HG02678 (cell line): ENCODE measurements around the gene ACOT11.
"Not testable (repeated sequence)": the region's sequence is repeated elsewhere in the genome, so short reads cannot be mapped to it uniquely, and the experiment has no call there.

ENCODE experiments used
- ATAC-seq: cut with Tn5 transposase; IDR thresholded peaks from one replicate; pipeline ENCODE4 v1.9.1; 2021; ENCODE audit warnings: mild to moderate bottlenecking, moderate library complexity; ENCODE audit not compliant: unreplicated experiment

The ACOT11 gene

DNA sequence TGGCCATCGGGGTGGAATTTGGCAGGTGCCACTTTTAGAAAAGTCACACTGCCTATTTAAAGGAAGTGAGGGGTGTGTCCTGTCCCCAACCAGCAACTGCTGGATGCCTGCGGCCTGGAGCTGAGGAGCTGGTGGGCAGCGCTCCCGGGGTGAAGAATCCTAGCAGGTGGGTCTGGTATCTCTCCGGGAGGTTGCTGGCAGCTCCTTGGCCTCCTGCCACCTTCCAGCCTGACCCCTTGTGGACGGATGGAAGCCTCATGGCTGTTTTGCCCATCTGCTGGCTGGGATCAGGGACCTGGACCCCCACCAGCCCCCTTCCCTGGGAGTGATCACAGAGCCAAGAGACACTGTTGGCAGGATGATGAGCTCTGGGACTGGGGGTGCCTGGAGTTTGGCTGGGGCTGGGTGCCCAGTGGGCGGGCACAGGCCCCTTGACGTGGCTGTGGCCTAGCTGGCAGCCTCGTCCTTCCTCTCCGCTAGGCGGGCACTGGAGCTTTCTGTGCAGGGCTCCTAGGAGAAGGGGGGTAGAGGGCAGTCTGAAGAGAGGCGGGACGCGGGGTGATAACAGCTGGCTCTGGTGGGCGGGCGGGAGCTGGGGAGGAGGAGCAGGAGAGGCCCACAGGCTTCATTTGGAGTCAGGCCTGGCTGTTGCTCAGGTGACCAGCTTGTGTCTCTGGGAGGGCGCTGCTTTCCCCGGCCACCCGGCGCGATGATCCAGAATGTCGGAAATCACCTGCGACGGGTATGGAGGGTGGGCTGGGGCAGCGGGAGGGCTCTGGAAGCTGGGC lies at the start of gene ACOT11:
TSS of gene ACOT11 (plus strand) at position 628 of the 788 bp plus-strand sequence. CDS start at position 710, 82 bp downstream.
- ATAC-seq = no peak

DNA sequence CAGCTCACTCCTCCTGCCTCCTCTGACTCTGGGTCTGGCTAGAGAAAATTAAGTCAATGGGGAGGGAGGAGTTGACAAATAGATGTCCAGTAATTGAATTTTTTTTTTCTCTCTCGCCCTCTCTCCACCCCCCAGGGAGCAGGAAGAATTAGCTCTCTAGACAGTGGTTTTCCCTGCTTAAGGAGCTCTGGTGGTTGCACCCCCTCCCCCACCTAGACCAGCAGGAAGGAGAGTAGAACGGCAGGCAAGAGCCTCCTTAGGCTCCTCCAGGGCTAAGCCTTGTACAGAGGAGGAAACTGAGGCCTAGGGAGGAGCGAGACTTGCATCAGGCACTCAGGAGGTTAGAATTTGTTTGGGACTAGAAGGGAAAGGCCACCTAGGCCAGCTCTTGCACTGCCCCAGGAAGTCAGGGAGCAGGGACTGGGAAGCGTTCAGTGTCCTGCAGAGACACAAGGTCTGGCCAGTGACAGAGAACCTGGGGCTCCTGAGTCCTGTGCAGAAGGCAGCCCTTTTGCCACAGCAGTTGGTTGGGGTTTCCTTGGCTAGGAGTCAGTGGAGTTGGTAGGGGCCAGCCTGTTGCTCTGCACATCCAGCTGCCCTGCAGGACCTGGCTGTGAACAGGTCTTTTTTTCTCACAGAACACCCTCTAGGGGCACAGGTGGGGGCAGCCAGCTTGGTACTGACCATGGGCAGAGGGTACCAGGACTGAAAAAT lies 49.5 kb upstream of the ACOT11 start:
- no peak for ATAC-seq

DNA sequence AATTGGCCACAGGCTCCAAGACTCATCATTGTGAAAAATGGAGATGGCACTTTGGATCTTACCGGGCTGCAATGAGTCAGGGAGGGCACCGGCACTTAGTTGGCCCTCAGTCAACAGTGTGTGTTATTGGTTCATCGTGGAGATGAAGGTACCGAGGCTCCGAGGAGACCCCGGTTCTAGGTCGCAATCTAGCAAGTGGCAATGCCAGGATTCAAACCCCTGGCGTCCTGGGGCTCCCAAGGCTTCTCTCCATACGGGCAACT lies 49.0 kb upstream of the ACOT11 start:
- ATAC-seq = no peak

DNA sequence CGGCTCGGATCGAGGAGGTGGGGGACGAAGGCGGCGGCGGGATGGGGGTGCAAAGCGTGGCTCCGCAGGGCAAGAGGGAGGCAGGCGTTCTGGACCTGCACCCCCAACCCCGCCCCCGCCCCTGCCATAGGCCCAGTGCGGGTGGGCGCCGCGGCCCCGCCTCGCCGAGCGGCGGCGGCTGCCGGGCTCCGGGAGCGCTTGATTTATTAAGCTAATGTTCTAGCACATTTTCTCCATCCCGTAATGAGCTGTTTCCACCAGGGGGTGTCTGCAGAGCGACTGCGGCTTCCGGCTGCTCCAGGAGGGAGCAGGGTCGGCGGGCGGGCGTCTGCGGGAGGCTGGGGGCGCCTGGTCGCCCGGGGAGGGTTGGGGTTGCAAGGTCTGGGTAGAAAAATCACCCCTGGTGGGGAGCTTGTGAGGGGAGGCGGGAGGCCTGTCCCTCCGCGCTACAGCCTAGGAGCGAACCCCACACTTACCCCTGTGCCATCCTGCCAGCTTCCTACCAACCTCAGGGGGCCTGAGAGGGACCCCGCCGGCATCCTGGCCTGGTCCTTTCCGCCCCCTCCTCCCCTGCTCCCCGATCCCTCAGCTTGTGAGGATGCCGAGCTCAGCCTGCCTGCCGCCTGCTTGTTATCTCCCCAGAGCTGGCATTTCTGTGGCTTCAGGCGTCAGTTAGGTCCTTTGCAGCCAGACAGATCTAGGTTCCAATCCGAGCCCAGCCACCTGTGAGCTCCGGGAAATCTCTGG lies 48.5 kb upstream of the ACOT11 start:
- ATAC-seq = no peak

DNA sequence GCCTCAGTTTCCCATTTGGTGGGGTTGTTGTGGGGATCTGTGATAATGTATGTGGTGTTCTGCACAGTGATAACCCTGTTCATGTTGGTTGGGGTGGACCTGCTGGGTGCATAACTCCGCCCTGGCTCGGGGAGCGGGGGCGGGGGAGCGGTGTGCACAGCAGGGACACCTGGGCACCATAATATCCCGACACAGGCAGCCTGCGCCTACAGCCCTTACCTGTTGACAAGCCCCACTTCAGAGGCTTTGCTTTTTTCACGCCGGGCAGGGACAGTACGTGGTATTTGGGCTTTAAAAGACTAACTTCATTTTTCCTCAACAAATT lies 48.0 kb upstream of the ACOT11 start:
- ATAC-seq = no peak

DNA sequence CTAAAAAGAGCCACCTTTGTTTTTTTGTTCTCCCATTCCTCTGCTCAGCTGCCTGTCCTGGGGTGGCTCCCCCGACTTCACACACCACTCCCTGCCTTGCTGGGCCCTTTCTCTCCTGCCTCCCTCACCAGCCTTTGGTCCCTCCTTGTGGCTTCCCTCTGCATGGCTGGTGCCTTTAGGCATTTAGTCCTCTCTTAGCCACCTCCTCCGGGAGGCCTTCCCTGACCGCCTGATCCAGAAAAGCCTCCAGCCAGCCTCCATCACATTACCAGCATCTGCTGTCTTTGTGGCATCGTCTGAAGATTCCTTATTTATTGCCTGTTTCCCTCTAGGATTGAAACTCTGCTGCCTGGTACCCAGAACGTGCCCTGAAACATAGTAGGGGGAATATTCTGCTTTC lies 46.2 kb upstream of the ACOT11 start:
- no peak for ATAC-seq

DNA sequence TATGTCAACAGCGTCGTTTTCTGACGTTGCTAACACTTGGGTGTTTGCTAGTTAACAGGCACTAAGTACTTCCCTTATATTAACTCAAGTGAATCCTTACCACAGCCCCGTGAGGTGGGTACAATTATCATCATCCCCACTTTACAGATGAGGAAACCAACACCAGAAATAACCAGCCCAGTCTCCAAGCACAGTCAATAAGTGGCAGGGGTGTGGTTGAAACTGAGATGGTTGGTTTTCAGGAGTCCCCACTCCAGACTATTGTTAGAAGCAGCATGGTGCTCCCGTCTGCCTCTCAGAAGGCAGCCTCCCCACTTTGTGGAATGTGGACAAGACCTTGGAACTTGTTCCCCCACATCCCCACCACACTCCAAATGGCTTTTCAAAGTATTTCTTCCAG lies 45.7 kb upstream of the ACOT11 start:
- ATAC-seq = no peak

DNA sequence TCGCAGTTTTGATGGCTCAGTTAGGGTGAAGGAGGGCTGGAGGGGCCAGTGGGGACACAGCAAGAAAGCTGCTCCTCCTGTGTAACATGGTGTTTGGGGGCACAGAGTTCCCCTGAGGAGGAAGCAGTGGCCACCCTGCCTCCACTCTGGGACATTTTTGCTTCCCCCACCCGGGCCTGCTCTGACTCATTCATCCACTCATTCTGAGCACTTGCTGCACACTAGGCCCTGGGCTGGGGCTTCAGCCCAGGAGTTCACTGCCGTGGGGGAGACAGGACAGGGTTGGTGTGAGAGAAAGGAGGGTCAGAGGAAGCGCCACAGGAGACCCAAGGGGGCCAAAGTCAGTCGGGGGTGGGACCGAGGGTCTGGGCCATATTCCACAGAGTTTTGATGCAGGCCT lies 41.4 kb upstream of the ACOT11 start:
- no peak for ATAC-seq

DNA sequence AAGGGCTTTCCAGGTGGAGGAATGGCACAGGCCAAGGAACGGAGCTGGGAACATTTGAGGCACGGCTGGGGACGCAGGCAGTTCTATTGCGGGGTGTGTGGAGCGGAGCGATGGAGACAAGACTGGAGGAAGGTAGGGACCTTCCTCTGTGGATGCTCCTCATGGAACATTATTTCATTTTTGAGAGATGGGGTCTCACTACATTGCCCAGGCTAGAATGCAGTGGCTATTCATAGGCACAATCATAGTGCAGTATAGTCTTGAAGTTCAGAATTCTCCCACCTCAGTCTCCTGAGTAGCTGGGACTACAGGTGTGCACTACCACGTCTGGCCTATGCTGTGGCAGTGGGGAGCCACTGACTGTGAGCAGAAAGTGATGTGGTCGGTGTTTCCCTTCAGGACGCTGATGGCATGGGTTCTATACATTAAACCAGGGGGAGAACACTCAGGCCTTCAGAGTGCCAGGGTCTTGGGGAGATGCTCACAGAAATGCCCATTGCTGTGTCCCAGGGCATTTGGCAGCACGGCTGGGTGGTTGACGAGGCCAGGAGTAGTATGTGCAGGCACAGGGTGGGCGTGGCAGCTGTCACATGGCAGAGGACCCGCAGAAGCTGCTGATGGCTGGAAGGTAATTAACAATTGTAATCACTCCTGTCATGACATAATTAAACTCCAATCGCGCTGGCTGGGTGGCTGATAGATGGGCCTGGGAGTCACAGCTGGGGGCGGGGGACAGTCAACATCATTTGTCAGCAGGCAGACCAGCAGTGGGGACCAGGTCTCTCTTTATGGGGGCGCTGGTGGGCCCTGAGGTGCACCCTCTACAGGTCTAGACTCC lies 40.8 kb upstream of the ACOT11 start:
- ATAC-seq = no peak

DNA sequence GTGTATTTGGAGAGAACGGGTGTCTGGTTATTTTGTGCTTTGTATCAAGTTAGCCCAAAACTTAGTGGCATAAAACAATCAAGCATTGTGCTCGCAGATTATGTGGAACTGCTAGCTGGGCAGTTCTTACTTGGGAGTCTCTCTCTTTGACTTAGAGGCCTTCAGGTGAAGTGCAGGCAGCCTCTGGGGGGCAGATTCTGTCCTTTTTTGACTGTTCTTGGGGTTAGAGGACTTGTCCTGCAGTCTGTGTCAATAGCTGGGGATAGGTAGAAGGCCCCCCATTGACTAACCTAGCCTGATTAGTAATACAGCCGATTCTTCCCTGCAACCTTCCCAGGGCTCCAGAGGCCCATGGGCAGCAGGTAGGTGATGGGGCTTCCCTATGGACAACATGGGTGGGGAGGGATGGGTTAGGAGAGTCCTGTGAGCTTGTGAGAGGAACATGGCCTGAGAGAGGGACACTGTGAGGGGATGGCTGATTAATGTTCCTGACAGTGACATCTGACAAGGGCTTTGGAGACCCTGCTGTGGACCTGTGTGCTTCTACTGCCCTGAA lies 37.2 kb upstream of the ACOT11 start:
- no peak for ATAC-seq

DNA sequence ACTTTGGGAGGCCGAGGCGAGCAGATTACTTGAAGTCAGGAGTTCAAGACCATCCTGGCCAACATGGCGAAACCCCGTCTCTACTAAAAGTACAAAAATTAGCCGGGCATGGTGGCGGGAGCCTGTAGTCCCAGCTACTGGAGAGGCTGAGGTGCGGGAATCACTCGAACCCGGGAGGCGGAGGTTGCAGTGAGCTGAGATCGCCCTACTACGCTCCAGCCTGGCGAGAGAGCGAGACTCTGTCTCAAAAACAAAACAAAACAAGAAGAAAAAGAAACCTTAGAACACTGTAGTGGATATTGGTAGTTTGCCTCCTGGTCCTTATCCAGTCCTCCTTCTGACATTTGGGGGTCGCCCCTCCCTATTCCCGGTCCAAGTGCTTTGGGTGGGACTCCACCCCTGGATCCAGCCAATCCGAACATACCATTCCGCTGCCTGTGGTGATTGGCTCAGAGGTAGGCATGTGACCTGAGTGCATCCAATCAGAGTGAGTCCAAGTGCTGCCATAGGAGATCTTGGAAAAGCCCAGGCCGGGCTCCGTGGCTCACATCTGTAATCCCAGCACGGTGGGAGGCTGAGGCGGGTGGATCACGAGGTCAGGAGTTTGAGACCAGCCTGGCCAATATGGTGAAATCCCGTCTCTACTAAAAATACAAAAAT lies 34.0 kb upstream of the ACOT11 start:
- not testable (repeated sequence) for ATAC-seq

DNA sequence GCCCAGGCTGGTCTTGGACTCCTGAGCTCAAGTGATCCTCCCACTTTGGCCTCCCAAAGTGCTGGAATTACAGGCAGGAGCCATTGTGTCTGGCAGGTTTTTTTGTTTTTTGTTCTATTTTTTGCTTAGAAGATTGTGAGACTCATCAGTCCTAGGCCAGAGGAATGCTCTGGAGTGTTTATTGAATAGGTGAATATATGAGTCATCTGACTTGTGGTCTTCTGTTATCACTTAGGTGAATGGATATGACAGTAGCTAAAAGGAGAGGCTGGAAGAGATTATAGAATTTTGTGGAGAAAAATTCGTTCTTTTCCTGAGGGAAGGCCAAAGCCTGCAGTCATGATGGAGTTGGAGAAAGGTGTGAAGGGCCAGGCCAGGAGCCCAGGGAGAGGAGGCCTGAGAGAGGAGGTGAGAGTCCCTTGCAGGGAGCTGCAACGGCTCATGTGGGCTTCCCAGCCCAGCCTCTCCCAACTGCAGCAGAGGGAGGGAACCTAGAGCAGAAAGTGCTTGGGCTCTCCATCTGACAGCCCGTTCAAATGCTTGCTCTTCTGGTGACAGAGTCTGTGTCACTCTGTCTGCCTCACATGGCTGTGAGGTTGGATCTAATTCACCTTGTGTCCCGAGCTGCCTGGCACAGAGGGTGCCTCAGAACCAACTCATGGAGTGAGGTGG lies 31.6 kb upstream of the ACOT11 start:
- ATAC-seq = no peak

DNA sequence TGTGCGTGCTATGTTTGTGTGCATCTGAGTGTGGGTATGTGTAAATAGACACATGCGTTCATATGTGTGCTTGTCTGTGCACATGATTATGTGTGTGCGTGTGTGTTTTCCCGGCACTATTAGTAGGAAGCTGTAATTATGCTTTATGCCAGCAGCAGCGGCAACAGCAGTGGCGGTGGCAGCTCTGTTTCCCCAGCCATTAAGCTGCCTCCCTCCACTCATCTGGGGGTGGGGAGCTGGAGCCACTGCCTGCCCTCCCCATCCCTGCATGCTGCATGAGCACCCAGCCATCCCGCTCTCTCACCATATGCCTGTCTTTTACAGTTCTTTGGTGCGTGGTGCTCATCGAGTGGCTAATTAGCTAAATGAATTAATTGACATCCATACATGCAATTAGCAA lies 30.5 kb upstream of the ACOT11 start:
- ATAC-seq = no peak

DNA sequence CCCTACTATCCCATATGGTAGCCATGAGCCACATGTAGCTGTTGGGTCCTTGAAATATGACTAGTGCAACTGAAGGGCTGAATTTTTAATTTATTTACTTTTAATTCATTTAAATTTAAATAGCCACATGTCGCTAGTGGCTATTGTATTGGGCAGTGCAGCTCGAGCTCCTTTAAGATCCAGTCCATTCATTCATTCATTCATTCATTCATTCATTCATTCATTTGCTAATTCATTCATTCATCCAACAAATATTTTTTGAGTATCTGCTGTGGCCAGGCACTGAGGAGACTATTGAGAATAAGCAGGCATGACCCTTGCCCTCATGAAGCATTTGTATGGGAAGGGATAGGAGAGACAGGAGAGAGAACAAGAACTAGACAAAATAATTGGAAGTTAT lies 29.5 kb upstream of the ACOT11 start:
- ATAC-seq = no peak

DNA sequence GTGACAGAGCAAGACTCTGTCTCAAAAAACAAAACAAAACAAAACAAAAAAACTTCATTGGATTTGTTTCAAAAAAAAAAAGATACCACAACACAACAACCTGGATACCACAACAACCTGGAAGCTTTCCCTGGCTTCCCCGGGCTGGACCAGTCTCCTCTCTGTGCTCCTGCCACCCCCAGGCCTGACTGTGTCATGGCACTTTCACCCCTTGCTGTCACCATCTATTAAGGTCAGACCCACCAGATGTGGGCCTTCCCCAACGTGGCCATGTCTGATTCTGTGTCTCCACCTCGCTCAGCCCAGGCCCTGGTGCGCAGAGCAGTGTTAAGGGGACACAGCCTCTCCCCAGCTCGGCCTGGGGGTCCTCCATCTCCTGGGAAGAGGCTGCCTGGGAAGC lies 28.3 kb upstream of the ACOT11 start:
- no peak for ATAC-seq

DNA sequence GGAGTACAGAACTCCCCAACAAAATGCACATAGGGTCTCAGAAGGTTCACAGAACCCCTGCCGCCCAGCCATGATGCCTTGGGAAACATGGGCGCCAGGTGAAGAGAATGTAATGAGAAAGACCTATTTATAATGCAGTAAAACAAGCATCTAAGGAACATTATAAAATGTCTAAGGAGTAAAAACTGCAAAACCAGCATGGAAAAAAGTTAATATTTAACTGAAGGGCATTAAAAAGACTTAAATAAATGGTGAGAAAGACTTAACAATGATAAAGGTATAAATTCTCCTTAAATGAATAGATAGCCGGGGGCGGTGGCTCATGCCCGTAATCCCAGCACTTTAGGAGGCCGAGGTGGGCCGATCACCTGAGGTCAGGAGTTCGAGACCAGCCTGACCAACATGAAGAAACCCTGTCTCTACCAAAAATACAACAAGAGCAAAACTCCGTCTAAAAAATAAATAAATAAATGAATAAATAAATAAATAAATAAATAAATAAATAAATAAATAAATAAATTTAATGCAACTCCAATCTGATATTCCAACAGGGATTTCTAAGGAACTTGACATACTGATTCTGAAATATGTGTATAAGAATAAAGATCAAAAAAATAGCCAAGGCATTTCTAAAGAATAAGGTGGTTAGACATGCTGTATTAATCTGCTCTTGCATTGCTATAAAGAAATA lies 27.3 kb upstream of the ACOT11 start:
- ATAC-seq = no peak

DNA sequence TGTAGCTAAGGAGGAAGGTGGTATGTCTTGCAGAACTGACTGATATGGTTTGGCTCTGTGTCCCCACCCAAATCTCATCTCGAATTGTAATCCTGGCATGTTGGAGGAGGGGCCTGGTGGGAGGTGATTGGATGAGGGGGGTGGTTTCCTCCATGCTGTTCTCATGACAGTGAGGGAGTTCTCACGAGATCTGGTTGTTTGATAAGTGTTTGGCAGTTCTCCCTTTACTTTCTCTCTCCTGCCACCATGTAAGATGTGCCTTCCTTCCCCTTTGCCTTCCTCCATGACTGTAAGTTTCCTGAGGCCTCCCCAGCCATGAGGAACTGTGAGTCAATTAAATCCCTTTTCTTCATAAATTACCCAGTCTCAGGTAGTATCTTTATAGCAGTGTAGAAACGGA lies 21.5 kb upstream of the ACOT11 start:
- ATAC-seq = not testable (repeated sequence)

DNA sequence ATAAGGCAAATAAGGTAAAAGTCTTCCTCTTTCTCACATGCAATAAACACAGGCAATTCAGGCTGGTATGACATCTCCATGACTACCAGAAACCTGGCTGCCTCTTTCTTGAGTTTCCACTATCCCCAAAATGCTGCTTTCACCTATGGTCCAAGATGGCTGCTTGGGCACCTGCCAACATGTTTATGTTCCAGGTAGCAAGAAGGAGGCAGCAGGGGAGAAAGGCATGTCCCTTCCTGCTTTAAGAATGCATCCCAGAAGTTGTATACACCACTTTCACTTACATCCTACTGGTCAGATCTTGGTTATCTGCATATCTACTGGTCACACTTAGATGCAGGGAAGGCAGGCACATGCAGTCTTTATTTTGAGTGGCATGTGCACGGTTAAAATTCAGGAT lies 19.4 kb upstream of the ACOT11 start:
- no peak for ATAC-seq

DNA sequence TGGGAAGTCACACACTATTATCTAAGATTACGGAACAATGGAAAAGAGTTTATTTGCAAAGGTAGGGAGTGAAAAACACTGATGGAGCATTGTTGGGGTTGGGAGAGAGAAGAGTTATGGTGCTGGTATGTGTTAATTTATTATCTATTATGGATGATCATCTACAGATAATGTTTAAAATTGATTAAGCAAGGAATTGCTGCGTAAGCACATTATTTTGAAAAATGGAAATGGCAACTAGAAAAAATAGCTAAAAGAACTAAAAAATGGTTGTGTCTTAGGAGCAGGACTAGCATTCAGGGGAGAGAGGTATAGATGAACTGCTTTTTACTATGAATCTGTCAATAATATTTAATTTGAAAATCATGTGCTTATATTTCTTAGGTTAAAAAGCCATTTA lies 16.0 kb upstream of the ACOT11 start:
- no peak for ATAC-seq
